ENCODE data around the gene HNMT.

GRCh38 chr2:138042311-138042710 lies 78.0 kb downstream of the HNMT start:
- TF ChIP-seq CTCF (IDR thresholded peaks at IDR 0.05; ENCODE audit: poor library complexity, severe bottlenecking) (no peak), POLR2AphosphoS5 (IDR thresholded peaks at IDR 0.05) (no peak), TAF1 (IDR thresholded peaks at IDR 0.05; ENCODE audit: low read depth) (no peak), REST (IDR thresholded peaks at IDR 0.05; ENCODE audit: borderline replicate concordance) (no peak)
